Retina (tissue), 1 donor: ENCODE results near the gene CAMK4.
A peak's percentile ranks its signal among the peaks of the same experiment; 100 is the strongest.

Experiments
- DNase-seq: peaks from one replicate; pipeline ENCODE4 v3.0.0-alpha.2; 2016

CAMK4 gene

DNA sequence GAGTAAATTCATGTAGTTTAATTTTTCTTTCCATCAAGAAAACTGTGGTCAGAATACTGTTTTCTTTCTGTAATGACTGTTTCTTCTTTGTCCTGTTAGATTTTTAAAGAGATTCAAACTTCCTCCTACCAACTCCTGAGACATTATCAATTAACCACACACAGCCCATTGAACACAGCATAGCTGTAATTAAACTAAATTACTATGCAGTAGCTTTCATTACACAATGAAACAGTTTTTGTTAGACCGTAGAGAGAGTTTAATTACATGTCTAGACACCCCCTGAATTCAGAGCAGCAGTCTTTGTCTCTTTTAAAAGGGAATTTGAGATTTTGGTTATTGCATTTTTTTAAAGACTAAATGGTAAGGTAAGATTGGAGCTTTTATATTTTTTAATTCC, 210.6 kb downstream of the CAMK4 start:
- DNase-seq, result no peak

DNA sequence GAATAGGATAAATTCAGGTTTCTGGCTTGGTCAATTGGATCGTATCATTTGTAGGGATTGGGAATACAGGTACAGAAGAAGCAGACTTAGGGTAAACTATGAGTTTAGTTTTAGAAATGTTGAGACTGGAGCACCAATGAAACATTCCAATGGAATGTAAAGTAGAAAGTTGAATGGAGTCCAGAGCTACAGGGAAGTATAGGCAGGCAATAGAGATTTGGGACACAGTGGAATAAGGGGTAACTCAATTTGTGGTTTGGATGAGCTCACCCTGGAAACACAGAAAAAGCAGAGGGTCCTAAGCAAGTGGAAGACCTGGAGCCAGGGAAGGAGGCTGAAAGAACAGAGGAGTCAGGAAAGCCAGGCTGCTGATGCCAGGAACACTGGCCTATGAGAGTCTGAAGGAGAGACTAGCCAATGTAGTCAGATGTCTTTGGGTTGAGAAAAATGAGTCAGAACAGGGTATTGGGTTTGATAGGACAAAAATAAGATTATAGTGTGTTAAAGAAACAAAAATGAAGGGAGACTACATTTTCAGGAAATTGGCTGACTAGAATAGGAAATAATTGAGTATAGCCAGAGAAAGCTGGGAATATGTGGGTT, 215.4 kb downstream of the CAMK4 start:
- no peak for DNase-seq

DNA sequence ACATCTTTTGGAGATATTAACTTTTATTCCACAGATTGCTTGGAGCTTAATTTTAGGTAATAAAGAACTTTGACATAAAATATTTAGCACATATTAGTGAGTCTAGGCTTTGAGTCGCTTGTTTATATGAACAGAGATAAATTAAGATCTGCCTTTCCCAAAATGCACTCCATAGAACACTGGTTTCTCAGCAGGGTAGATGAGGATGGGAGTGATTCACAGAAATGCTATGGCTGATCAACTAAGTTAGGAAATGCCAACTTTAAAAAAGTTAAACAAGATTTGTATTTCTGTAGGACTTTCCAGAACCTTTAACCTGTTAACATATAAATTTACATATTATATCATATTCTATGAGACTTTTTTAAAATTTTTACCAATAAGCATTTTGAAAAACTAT, 222.9 kb downstream of the CAMK4 start:
- no peak for DNase-seq

DNA sequence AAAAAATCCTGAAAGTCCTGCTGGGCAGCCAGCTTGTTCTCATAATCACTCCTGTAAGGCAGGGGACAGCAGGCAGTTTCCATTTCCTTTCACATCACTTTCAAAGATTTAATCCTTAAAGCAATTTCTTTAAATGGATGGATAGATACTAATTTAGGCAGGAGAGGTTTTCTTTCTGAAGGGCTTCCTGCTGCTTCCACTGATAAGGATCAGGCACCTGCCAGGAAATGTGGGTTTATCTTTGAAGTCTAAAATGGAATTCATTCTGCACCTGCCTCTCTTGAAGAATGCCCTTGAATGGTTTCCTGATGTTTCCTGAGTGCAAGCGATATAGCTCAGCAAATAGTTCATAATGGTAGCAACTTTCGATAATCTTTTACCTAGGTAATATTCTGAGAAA, 223.6 kb downstream of the CAMK4 start:
- no peak for DNase-seq

DNA sequence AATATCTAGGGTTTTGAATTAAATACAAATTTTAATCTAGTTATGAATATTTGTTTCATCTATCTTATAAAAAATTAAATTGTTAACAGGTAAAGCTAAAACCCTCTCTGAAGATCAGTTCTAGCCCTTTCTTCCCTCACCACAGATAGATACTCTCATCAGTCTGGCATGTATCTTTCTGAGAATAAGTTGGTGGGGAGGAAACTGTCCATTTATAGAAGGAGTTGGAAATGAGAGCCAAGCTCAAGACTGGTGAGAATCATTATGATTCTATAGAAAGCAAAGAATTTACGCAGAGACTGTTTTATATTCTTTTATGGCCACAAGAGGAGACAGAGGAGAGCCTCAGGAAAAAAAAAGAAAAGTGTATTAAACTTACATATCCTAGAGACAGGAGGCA, 229.1 kb downstream of the CAMK4 start:
- no peak for DNase-seq

DNA sequence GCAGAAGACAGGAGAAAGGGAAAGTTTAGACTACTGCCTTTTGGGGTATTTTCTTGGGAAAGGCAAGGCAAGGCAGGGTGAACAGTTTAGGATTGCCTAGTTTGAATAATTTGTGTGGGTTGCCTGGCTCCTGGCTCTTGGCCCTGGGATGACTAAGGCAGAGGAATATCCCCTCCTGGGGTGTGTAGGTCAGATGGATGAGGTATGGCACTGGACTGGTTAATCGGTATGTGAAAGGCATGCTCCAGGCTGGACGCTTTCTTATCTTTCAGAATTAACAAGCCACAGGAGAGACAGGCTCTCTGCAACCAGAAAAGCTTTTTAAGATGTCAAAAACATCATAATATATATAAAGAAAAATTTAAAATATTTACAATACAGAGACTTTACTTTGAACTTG, 229.6 kb downstream of the CAMK4 start:
- DNase-seq, result peak; percentile 49

DNA sequence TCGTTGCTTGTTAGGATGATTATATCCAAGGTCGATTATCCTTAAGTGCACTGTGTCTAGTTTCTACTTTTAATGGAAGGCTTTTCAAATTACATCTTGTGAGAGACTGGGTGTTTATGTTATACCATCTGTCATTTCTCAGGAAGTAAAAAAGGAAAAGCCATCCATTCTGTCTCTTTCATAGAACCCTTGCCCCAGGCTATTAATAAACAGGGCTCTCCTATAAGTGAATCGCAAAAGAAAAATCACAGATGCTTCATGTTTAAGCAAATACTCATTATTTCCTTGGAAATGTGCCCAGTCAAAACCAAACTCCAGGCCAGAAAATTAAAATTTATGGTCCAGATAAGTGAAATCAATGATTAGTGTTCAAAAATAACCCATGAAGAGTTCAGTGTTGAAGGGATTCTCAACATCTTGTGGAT, 230.0 kb downstream of the CAMK4 start:
- DNase-seq, result peak; percentile 50

DNA sequence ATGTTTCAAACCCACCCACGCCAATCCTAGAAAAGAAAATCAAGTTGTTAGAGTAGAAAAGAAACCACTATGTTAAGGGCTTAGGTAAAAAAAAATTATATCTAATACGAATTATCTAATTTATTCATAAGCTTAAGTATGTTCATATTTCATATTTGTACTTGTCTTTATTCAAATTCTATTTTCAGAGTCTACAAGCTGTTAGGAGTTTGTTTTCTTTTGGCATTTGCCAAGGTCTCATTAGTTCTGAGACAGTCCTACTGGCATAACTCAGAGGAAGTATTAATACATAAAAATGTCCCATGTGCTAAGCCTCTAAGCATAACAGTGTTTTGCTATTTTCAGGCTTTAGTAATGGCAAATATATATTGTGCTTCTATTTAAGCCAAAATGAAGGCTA, 230.6 kb downstream of the CAMK4 start:
- no peak for DNase-seq

DNA sequence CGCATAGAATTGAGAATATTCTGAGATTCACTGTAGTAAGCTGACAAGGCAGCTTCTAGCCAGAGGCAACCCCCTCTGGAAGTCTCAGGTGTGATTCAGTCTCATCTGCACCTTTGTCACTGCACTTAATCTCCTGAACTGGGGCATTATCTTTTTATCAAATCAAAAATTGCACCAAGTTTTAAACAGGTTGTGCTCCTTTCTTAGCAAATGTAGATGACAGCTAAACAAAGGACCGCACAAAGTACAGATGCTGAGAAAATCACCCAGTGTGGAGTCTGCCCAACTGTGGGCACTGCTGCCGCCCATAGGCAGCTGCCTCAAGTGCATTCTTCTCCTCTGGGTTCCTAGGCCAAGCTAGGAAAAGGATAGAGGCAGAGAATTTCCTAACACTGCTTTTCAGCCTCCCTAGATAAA, 237.1 kb downstream of the CAMK4 start:
- DNase-seq, result peak; percentile 75

DNA sequence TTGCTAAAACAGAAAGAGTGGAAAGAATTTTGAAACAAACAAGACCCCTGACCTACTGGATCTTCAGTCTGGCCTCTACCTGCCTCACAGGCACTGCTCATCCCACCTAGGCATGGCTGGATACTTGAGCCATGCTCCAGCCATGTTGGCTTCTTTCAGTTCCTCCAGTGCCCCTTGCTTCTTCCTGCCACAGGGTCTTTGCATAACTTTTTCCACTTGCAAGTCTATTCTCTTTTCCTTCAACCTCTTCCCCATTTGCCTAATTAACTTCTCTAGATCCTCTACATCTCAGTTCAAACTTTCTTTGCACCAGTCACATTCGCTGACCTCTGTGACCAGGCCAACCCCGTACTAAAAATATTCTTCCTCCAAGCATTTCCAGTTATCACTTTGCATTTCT, 237.8 kb downstream of the CAMK4 start:
- no peak for DNase-seq

DNA sequence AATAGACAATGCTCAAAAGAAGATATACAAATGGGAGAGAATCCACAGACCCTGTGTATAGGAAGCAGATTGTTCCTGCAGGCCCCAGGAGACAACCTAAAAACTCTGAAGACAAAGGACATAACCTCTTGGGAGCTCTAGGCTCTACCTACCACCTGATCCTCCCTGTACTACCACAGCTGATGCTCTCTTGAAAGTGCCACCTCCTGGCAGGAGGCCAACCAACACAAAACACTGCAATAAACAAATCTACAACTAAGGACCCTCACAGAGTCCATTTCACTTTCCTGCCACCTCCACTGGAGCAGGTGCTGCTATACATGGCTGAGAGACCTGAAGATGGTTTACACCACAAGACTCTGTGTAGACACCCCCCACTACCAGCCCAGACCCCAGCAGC, 239.1 kb downstream of the CAMK4 start:
- peak; percentile 20 for DNase-seq

DNA sequence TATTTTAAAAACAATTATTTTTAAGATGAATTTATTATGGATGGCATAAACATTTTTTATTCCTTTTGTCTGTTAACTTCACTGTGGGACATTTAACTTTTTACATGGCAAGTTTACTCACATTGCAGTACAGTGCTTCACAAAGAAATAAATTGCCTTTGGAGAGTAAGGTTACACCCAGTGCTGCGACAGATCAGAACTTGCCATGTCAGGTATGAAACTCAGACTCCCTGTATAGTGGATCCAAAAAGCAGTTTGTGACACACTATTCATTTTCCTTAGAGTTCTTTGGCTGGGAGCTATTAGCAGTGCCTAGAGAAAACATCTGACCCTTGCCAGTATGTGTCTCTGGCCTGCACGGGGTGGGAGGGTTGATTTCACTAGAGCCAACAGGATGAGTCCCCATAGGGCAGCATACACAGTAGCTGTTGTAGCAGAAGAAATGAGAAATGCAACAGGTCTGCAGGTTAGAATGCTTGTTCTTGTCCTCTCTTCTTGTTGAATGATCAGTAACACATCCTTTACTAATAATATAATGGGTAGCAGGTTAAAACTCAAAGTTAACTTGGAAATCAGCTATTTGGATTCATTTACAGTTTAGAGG, 245.2 kb downstream of the CAMK4 start:
- DNase-seq, result no peak

DNA sequence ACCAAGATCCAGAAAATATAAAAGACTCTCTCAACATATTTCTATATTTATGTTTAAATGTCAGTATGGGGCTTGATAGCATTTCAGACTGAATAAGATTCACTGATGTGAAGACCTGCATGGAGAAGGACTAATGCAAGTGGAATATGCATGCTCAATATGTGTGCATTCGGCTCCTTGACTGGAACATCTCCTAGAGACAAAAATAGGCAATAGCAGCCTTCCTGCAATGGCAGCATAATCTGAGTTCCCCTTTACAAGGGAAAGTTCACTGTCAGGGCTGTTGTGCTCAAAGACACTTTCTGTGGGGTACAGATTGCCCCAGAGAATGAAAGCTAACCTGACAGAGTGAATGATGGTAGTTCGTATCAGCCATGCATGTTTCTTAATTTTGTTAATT, 245.7 kb downstream of the CAMK4 start:
- DNase-seq, result no peak

DNA sequence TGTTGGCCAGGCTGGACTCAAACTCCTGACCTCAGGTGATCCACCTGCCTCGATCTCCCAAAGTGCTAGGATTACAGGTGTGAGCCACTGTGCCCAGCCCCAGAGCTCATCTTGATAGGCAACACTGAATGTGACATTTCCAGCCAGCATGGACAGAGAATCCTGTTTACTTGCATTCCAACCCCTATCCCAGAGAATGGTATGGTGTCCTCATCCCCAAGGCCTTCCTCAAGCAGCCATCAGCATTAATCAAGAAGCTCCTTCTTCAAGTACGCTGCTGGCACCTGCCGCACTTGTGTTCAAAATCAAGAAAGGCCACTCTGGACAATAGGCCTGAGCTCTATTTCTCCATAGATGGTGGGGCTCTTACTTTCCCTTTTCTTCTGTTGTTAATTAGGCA, 247.9 kb downstream of the CAMK4 start:
- no peak for DNase-seq

DNA sequence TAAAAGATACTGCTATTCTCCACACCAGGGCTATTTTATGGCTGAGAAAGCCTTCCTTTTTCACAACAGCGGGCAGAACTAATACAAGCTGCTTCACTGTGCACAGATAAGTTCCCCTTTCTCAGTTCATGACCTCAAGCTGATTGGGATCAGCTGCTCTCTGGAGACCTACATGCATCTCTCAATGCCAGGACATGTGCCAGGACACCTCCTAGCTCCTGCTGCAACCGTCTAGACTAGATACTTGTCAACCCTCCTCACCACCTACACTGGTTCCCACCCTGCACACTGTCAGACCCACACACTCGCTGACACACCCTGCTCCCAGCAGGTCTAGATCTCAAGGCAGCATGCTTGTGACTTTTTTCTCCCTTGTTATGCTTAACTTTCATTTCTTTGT, 248.4 kb downstream of the CAMK4 start:
- DNase-seq, result peak; percentile 9

DNA sequence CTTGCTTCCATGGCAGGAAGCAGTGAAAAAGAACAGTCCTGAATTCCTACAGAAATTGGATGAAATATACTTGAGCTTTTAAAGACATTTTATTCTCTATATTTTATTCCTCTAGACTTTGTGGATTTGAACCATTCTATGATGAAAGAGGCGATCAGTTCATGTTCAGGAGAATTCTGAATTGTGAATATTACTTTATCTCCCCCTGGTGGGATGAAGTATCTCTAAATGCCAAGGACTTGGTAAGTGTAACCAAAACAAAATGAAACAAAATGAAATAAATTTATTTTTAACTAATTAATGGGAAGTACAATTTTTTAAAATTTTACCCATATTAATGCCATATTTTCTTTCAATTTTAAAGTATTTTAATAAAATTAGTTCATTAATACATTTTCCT, 254.1 kb downstream of the CAMK4 start:
- DNase-seq, result no peak

DNA sequence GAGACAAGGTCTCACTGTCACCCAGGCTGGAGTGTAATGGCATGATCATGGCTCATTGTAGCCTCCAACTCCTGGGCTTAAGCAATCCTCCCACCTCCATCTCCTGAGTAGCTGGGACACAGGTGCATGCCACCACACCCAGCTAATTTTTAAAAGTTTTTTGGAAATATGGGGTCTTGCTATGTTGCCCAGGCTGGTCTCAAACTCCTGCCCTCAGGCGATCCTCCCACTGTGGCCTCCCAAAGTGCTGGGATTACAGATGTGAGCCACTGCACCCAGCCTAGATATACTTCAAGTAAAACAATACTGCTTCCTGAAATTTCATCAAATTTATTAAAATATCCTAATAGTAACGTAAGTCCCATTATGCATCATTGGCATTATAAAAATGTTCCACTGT, 254.7 kb downstream of the CAMK4 start:
- DNase-seq, result no peak

DNA sequence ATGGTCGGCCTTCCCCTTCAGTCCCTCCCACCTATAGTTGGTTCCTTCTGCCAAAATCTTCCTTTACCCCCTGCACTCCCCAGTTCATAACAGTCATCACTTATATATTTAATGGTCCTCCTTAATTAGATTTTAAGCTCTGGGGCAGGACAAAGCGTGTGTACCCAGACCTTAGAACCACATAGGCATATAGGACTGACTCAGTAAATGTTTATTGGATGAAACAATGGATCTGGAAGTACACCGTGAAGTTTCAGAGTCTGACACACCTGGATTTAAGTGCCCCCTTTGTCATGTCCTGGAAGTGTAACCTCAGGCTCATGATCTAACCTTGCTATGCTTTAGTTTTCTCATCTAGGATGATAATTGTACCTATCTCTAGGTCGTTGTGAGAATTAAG, 256.2 kb downstream of the CAMK4 start:
- no peak for DNase-seq

DNA sequence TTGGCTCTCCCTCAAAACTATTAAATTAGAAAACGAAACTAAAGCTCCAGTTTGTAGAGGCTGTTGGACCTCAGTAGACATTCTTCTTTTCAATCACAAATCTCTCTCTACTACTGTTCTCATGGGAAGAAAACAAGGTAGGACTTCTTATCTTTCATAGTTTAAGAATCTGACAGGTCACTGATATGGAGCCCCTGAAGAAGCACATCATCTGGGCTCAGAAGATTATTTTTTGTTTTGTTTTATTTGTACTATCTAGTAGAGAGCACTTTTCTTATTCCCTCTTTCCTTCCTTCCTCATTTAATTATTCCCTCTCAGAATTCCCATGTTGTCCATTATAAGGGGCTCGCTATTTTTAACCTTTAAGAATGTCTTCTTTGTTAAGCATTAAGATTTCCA, 261.9 kb downstream of the CAMK4 start:
- no peak for DNase-seq

DNA sequence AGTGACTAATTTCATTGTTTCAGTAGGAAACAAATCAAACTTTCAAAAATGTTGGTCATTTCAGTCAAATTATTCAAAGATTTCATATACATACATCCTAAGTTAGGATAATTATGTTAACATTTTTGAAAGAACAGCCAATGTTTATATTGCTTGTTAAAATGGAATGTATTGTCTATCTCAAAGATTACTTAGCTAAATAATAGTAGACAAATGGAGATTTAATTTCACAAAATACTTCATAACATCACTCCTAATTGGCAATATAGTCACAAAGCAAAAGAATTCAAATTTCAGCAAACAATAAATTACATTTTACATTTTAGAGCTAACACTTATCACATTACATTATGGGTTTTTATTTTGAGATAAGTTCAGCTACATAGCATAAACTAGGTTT, 262.7 kb downstream of the CAMK4 start:
- no peak for DNase-seq

DNA sequence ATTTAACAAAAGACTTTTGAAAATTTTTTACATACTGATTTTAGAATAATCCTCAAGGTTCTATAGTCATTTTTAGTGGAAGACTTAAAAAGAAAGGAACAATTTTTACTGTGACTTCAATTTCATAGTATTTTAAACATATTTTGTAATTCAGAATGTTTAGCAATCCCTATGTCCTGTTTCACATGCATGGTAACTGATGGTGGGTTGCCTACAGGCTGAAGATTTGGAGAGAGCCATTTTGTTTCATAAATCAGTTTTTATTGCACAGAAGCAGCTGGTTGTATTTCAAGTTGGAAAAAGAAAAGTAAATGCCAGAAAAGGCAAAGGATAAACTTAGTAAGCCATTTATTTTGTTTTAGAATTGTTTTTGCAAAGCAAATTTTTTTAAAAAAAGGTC, 264.2 kb downstream of the CAMK4 start:
- no peak for DNase-seq

DNA sequence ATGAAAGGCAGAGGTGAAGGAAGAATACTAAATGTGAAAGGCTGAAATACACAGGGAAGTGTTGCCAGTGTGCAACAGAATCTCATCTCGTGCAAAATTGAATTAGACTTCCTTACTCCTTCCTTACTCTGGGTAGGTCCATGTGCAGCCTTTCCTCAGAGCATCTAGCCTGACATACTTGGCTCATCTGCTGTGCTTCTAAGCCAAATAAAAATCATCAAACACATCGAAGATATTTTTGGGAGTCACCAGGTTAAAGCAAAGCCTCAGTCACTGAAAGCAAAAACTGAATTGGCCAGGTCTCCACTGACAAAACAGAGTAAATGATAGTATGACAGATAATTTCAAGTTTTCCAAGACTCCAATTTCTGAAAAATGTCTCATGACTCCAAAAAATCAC, 268.8 kb downstream of the CAMK4 start:
- no peak for DNase-seq

DNA sequence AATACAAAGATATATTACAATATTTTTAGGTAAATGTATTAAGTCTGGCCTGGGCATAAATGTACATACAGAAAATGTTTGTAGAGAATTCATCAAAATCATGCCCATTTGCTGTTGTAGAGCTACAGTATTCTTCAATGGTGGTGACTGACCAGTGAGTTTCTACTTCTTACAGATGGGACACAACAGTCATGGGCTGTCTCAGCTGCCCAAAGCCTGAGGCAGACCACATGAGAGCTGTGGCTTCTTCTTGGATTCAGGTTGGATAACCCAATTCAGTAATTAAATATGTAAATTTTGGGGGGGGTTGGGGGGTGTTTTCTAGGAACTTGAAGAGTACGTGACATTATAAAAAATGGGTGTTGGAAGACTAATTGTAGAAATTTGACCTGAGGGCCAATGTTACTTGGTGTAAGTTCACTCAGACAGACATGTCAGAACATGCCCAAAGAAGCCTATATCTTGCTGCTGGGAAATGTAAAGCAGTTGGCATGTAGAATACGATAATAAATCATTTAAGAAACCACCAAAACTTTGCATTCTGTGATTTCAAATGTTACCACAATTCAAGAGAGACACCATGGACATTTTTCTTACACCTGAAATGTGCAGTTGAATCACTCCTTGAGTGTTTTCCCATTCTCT, 270.3 kb downstream of the CAMK4 start:
- no peak for DNase-seq

DNA sequence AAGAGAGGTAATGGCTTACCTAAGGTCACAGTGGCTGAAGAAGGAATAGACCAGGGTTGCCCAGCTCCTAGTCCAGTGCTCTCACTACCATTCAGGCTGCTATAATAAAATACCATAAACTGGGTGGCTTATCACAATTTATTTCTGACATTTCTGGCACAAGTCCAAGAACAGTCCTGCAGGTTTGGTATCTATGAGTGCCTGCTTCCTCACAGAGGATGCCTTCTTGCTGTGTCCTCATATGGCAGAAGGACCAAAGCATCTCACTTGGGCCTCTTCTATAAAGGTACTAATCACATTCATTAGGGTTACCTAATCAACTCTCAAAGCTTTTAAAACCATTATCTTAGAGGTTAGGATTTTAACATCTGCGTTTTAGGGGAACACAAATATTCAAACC, 271.0 kb downstream of the CAMK4 start:
- DNase-seq, result no peak

DNA sequence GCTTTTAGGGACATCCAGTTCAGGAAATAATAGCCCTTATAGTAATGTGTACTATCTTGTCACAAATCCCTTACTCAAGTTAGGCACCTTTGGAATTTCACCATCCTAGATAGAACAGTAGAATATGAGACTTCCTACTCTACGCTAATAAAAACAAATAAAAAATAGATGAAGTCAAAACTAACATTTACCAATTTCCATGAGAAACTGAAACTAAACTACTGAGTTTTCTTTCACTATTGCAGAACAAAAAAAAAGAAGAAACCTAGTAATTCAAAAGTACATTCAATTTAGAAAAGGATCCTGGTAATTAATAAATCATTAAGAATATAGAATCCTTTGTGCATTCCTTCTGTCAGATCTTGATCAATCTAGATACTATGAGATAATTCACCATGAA, 274.2 kb downstream of the CAMK4 start:
- no peak for DNase-seq
